ENCODE measurements around the gene ZNF350.
"Not testable (repeated sequence)": the region's sequence is repeated elsewhere in the genome, so short reads cannot be mapped to it uniquely, and the experiment has no call there.

Gene ZNF350

GRCh38 chr19:51986309-51987291 lies at the start of gene ZNF350:
Gene ZNF350 (minus strand): TSS chr19:51986840. CDS start chr19:51974360, 12,480 bp downstream.
- peak within 1 kb of the TSS; percentile 92 for H3K4me3 Mint-ChIP-seq
- peak; percentile 57 to 87 for DNase-seq (ENCODE audit: low spot score in 2 of 2)
- H3K36me3 Mint-ChIP-seq: peaks cover 16% of the 10 kb centered on the region
- H3K4me1 Mint-ChIP-seq: peaks cover 9% of the 10 kb centered on the region
- H3K9me3 Mint-ChIP-seq: peaks cover 30% of the 10 kb centered on the region
- ATAC-seq: peak; percentile 100
- H3K27ac Mint-ChIP-seq: peak within 1 kb of the TSS; percentile 94

- Mint-ChIP-seq H3K27ac (no peak overlapping the region), H3K4me3 (no peak overlapping the region), H3K36me3 (peaks cover 54% of the 10 kb centered on the region), H3K4me1 (no peaks in the 10 kb centered on the region), H3K9me3 (peaks cover 32% of the 10 kb centered on the region)
- DNase-seq (ENCODE audit: low spot score in 2 of 2): no peak
- ATAC-seq: no peak
Measured at GRCh38 chr19:52034051-52034728, 47.5 kb upstream of the ZNF350 start.

- peaks cover 20% of the 10 kb centered on the region for H3K9me3 Mint-ChIP-seq
Measured at GRCh38 chr19:52028780-52029123, 42.1 kb upstream of the ZNF350 start.

GRCh38 chr19:52028027-52028779 lies 41.6 kb upstream of the ZNF350 start, which contains the start of gene ZNF614:
Gene ZNF614 (minus strand): TSS chr19:52028379. CDS start chr19:52025745, 2,634 bp downstream.
- H3K4me1 Mint-ChIP-seq: peaks cover 20% of the 10 kb centered on the region
- H3K27ac Mint-ChIP-seq: peak within 1 kb of the TSS; percentile 98
- peak; percentile 99 for ATAC-seq
- H3K36me3 Mint-ChIP-seq: peaks cover 47% of the 10 kb centered on the region
- peak within 1 kb of the TSS; percentile 90 for H3K4me3 Mint-ChIP-seq
- peaks cover 18% of the 10 kb centered on the region for H3K9me3 Mint-ChIP-seq
- DNase-seq (ENCODE audit: low spot score in 2 of 2): peak; percentile 78 to 91

More at GRCh38 chr19:52028780-52029123, 42.1 kb upstream of the ZNF350 start:
- peaks cover 20% of the 10 kb centered on the region for H3K4me1 Mint-ChIP-seq
- DNase-seq (ENCODE audit: low spot score in 2 of 2) (no peak), ATAC-seq (peak; percentile 34)
- peak overlapping the region; percentile 98 for H3K27ac Mint-ChIP-seq
- peaks cover 42% of the 10 kb centered on the region for H3K36me3 Mint-ChIP-seq
- peak overlapping the region; percentile 90 for H3K4me3 Mint-ChIP-seq

- H3K27ac Mint-ChIP-seq; ATAC-seq; H3K4me3 Mint-ChIP-seq; DNase-seq (ENCODE audit: low spot score in 2 of 2): not testable (repeated sequence)
- Mint-ChIP-seq H3K4me1 (peaks cover 20% of the 10 kb centered on the region), H3K36me3 (peaks cover 65% of the 10 kb centered on the region), H3K9me3 (peaks cover 24% of the 10 kb centered on the region)
Measured at GRCh38 chr19:52026255-52026990, 39.8 kb upstream of the ZNF350 start.

- DNase-seq (ENCODE audit: low spot score in 2 of 2); H3K4me3 Mint-ChIP-seq; ATAC-seq; H3K27ac Mint-ChIP-seq: not testable (repeated sequence)
- peaks cover 27% of the 10 kb centered on the region for H3K9me3 Mint-ChIP-seq
- peaks cover 83% of the 10 kb centered on the region for H3K36me3 Mint-ChIP-seq
- H3K4me1 Mint-ChIP-seq: peaks cover 20% of the 10 kb centered on the region
Measured at GRCh38 chr19:52024478-52024877, 37.8 kb upstream of the ZNF350 start.

- Mint-ChIP-seq H3K9me3 (peaks cover 30% of the 10 kb centered on the region), H3K27ac (no peak overlapping the region), H3K4me1 (peaks cover 6% of the 10 kb centered on the region), H3K36me3 (peaks cover 94% of the 10 kb centered on the region), H3K4me3 (no peak overlapping the region)
- no peak for ATAC-seq
- DNase-seq (ENCODE audit: low spot score in 2 of 2): no peak
Measured at GRCh38 chr19:52022193-52022592, 35.6 kb upstream of the ZNF350 start.

GRCh38 chr19:52020506-52020905 lies 33.9 kb upstream of the ZNF350 start:
- H3K27ac Mint-ChIP-seq: no peak overlapping the region
- no peak overlapping the region for H3K4me3 Mint-ChIP-seq
- ATAC-seq (no peak), DNase-seq (ENCODE audit: low spot score in 2 of 2) (no peak)
- H3K36me3 Mint-ChIP-seq: peaks cover 98% of the 10 kb centered on the region
- no peaks in the 10 kb centered on the region for H3K4me1 Mint-ChIP-seq
- H3K9me3 Mint-ChIP-seq: peaks cover 33% of the 10 kb centered on the region

- Mint-ChIP-seq H3K36me3 (peaks cover 9% of the 10 kb centered on the region), H3K27ac (no peak overlapping the region), H3K9me3 (peaks cover 14% of the 10 kb centered on the region), H3K4me1 (peaks cover 17% of the 10 kb centered on the region), H3K4me3 (no peak overlapping the region)
- no peak for DNase-seq (ENCODE audit: low spot score in 2 of 2)
- no peak for ATAC-seq
Measured at GRCh38 chr19:52010674-52011073, 24.0 kb upstream of the ZNF350 start.

GRCh38 chr19:52007806-52008557 lies 21.3 kb upstream of the ZNF350 start, which contains the start of gene ZNF615:
Gene ZNF615 (minus strand): TSS chr19:52008211. CDS start chr19:52003711, 4,500 bp downstream.
- ATAC-seq (peak; percentile 99), DNase-seq (ENCODE audit: low spot score in 2 of 2) (peak; percentile 83 to 94)
- Mint-ChIP-seq H3K9me3 (peaks cover 14% of the 10 kb centered on the region), H3K4me1 (peaks cover 17% of the 10 kb centered on the region), H3K36me3 (peaks cover 19% of the 10 kb centered on the region), H3K4me3 (peak within 1 kb of the TSS; percentile 90), H3K27ac (peak within 1 kb of the TSS; percentile 93)

GRCh38 chr19:52007451-52007805 lies 20.8 kb upstream of the ZNF350 start:
- Mint-ChIP-seq H3K9me3 (peaks cover 12% of the 10 kb centered on the region), H3K4me3 (peak overlapping the region; percentile 90), H3K4me1 (peaks cover 17% of the 10 kb centered on the region), H3K27ac (peak overlapping the region; percentile 93), H3K36me3 (peaks cover 21% of the 10 kb centered on the region)
- peak; percentile 12 for ATAC-seq
- DNase-seq (ENCODE audit: low spot score in 2 of 2): no peak

- peaks cover 51% of the 10 kb centered on the region for H3K36me3 Mint-ChIP-seq
- H3K4me1 Mint-ChIP-seq: no peaks in the 10 kb centered on the region
- H3K4me3 Mint-ChIP-seq: no peak overlapping the region
- no peak for ATAC-seq
- H3K27ac Mint-ChIP-seq: no peak overlapping the region
- peaks cover 37% of the 10 kb centered on the region for H3K9me3 Mint-ChIP-seq
- no peak for DNase-seq (ENCODE audit: low spot score in 2 of 2)
Measured at GRCh38 chr19:51994048-51994644, 7.5 kb upstream of the ZNF350 start.

GRCh38 chr19:51993422-51993821 lies 6.8 kb upstream of the ZNF350 start:
- ATAC-seq: no peak
- H3K27ac Mint-ChIP-seq: no peak overlapping the region
- H3K9me3 Mint-ChIP-seq: peaks cover 44% of the 10 kb centered on the region
- H3K4me1 Mint-ChIP-seq: no peaks in the 10 kb centered on the region
- DNase-seq (ENCODE audit: low spot score in 2 of 2): no peak
- H3K4me3 Mint-ChIP-seq: no peak overlapping the region
- peaks cover 44% of the 10 kb centered on the region for H3K36me3 Mint-ChIP-seq
